Vagina (tissue), 2 donors: ENCODE data around the gene RHOBTB3. TPM values are rescaled to one million over a fixed set of nuclear protein-coding genes. Genes with fewer than 3 reads are reported as not detected.
"Not testable (repeated sequence)": the region's sequence is repeated elsewhere in the genome, so short reads cannot be mapped to it uniquely, and the experiment has no call there.

Source experiments
- DNase-seq, 2 donors: peaks; one replicate each; pipeline ENCODE4 v3.0.0-alpha.2; 2017; ENCODE audit errors: extremely low spot score in 2 of 2
- H3K27ac ChIP-seq: fragments of 200-600 bp; sonication (generic); one replicate; pipeline ENCODE4 v1.5.1; 2019
- H3K27me3 ChIP-seq: fragments of 200-600 bp; sonication (generic); one replicate; pipeline ENCODE4 v1.5.1; 2019
- H3K36me3 ChIP-seq, 2 donors: fragments of 200-600 bp; sonication (generic); one replicate each; pipeline ENCODE4 v1.5.1; 2017 to 2019
- H3K4me1 ChIP-seq: fragments of 200-600 bp; sonication (generic); one replicate; pipeline ENCODE4 v1.5.1; 2019
- H3K4me3 ChIP-seq, 2 donors: fragments of 200-600 bp; sonication (generic); 1 replicate in 1 of 2; 2 replicates in 1 of 2; pipeline ENCODE4 v1.5.1; 2016 to 2019
- H3K9me3 ChIP-seq: fragments of 200-600 bp; sonication (generic); one replicate; pipeline ENCODE4 v1.5.1; 2019
- CTCF ChIP-seq, 3 experiments: fragments of 450-650 bp in 2 of 3; fragments of 200-600 bp in 1 of 3; sonication (generic) in 1 of 3; IDR thresholded peaks; one replicate each; pipeline ENCODE4 v1.5.1; 2017 to 2019; ENCODE audit warnings: antibody characterized with exemption in 3 of 3, mild to moderate bottlenecking in 2 of 3, moderate library complexity in 2 of 3
- POLR2A ChIP-seq, 2 donors: fragments of 450-650 bp; IDR thresholded peaks; one replicate each; pipeline ENCODE4 v1.6.1; 2017; ENCODE audit warnings: antibody characterized with exemption in 2 of 2, mild to moderate bottlenecking in 2 of 2, moderate library complexity in 2 of 2
- POLR2AphosphoS5 ChIP-seq, 2 donors: sonication (generic); formaldehyde crosslinking; IDR thresholded peaks; one replicate each; pipeline ENCODE4 v1.9.0; 2017; ENCODE audit warnings: antibody characterized with exemption in 2 of 2, mild to moderate bottlenecking in 2 of 2, low read depth in 1 of 2; ENCODE audit not compliant: insufficient read depth in 1 of 2
- intact Hi-C: fragments of 100-400 bp; cut with DNase I; formaldehyde crosslinking; loops from one replicate; pipeline ENCODE4 v1.15.1; 2023
- total RNA-seq: library from RNA; depleted of rRNA; stranded (reverse); fragments of >200 nt; gene quantifications from one replicate; pipeline ENCODE4 v1.2.3, GENCODE V29; 2016

The RHOBTB3 gene
- total RNA-seq, 1 donor from 2014 or later = 43.2 TPM

GRCh38 chr5:95707055-95707454 lies 24.1 kb upstream of the RHOBTB3 start:
- no peaks in the 10 kb centered on the region for H3K36me3 ChIP-seq
- no peaks in the 10 kb centered on the region for H3K9me3 ChIP-seq
- DNase-seq = no peak
- no peaks in the 10 kb centered on the region for H3K27me3 ChIP-seq
- no peak overlapping the region for H3K27ac ChIP-seq
- TF ChIP-seq CTCF (IDR thresholded peaks at IDR 0.05) (no peak), POLR2AphosphoS5 (IDR thresholded peaks at IDR 0.05; ENCODE audit: insufficient read depth in 1 of 2, low read depth in 1 of 2) (no peak), POLR2A (IDR thresholded peaks at IDR 0.05) (no peak)
- H3K4me1 ChIP-seq = peaks cover 13% of the 10 kb centered on the region
- intact Hi-C loops = no loop called here
- no peak overlapping the region for H3K4me3 ChIP-seq

- DNase-seq, H3K27ac ChIP-seq, H3K4me3 ChIP-seq, intact Hi-C loops, H3K9me3 ChIP-seq, H3K36me3 ChIP-seq, H3K27me3 ChIP-seq: not testable (repeated sequence)
- peaks cover 13% of the 10 kb centered on the region for H3K4me1 ChIP-seq
These were observed 23.5 kb upstream of the RHOBTB3 start for GRCh38 chr5:95707534-95708188.

GRCh38 chr5:95708876-95709275 lies 22.3 kb upstream of the RHOBTB3 start:
- Histone ChIP-seq H3K27me3 (no peaks in the 10 kb centered on the region), H3K9me3 (no peaks in the 10 kb centered on the region), H3K4me1 (peaks cover 13% of the 10 kb centered on the region), H3K4me3 (no peak overlapping the region), H3K36me3 (no peaks in the 10 kb centered on the region), H3K27ac (no peak overlapping the region)
- DNase-seq = no peak
- intact Hi-C loops = no loop called here
- no peak for TF ChIP-seq CTCF (IDR thresholded peaks at IDR 0.05)
- TF ChIP-seq POLR2AphosphoS5 (IDR thresholded peaks at IDR 0.05; ENCODE audit: insufficient read depth in 1 of 2, low read depth in 1 of 2) = no peak
- no peak for TF ChIP-seq POLR2A (IDR thresholded peaks at IDR 0.05)

- Histone ChIP-seq H3K4me3 (peak overlapping the region; percentile 13 to 16), H3K27ac (no peak overlapping the region), H3K9me3 (no peaks in the 10 kb centered on the region), H3K36me3 (no peaks in the 10 kb centered on the region), H3K27me3 (no peaks in the 10 kb centered on the region), H3K4me1 (peaks cover 13% of the 10 kb centered on the region)
- no peak for TF ChIP-seq CTCF (IDR thresholded peaks at IDR 0.05)
- TF ChIP-seq POLR2A (IDR thresholded peaks at IDR 0.05) = no peak
- TF ChIP-seq POLR2AphosphoS5 (IDR thresholded peaks at IDR 0.05; ENCODE audit: insufficient read depth in 1 of 2, low read depth in 1 of 2) = no peak
- no peak for DNase-seq
- intact Hi-C loops = no loop called here
These were observed 21.0 kb upstream of the RHOBTB3 start for GRCh38 chr5:95709967-95710650.

- H3K36me3 ChIP-seq, H3K27ac ChIP-seq, DNase-seq, intact Hi-C loops, H3K9me3 ChIP-seq, H3K27me3 ChIP-seq: not testable (repeated sequence)
- peaks cover 13% of the 10 kb centered on the region for H3K4me1 ChIP-seq
- peak overlapping the region; percentile 13 to 16 for H3K4me3 ChIP-seq
These were observed 20.3 kb upstream of the RHOBTB3 start for GRCh38 chr5:95710651-95711500.
